Esophagus mucosa (tissue), 1 donor: Measurements from ENCODE around the gene TPM4. TPM values are rescaled to one million over a fixed set of nuclear protein-coding genes. Genes with fewer than 3 reads are reported as not detected.
A peak's percentile ranks its signal among the peaks of the same experiment; 100 is the strongest.

Source experiments
- ATAC-seq: fragments of 200-7000 bp; cut with Tn5 transposase; one replicate; pipeline ENCODE4 v1.9.1; 2020
- total RNA-seq: library from RNA; stranded (reverse); gene quantifications from one replicate; pipeline ENCODE4 v1.2.4, GENCODE V29; 2023
- donor health status: DM: yes; HTN: yes; CAD: no.

Gene TPM4
- total RNA-seq, 1 donor from 2014 or later: 427 TPM

DNA sequence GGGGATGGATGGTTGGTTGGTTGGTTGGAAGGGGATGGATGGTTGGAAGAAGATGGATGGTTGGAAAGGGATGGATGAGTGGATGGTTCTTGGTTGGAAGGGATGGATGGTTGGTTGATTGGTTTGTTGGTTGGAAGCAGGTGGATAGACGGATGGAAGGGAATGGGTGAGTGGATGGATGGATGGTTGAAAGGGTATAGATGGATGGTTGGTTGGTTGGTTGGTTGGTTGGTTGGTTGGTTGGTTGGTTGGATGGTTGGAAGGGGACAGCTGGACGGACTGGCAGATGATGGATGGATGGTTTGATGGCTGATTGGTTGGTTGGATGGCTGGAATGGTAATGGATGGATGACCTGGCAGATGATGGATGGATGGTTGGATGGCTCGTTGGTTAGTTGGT lies 55.4 kb downstream of the TPM4 start:
- ATAC-seq: no peak

DNA sequence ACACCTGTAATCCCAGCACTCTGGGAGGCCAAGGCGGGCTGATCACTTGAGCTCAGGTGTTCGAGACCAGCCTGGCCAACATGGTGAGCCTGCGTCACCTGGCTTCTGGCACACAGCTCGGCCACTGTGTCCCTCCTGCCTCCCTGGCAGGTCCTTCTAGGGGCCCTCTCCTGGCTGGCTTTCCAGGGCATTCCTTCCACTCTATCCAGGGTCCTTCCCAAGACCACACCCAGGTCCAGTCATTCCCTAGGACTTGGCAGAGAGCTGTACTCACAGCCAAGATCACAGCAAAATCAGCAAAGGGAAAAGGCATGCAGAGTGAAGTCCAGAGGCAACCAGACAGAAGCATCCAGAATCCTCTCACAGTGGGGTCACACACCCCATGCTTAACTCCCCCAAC lies 57.5 kb downstream of the TPM4 start:
- no peak for ATAC-seq

DNA sequence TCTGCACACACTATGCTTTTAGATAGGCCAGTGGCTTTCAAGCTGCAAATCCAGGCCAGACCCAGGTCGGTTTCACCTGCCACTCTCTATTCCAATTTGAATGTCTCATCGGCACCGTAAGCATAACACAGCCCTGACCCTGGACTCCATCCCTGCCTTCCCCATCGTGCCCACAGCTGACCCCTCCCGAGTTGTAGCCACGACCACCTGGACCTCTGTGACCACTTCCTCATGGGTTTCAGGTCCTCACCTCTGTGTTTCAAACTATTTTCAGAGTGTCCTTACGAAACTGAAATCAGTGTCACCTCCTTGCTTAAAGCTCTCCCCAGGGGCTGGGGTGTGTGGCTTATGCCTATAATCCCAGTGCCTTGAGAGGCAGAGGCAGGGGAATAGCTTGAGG lies 58.2 kb downstream of the TPM4 start:
- ATAC-seq: no peak

- ATAC-seq: peak; percentile 29
These were observed 59.3 kb downstream of the TPM4 start for GRCh38 chr19:16135430-16136127.

- ATAC-seq: peak; percentile 50
These were observed 60.1 kb downstream of the TPM4 start for GRCh38 chr19:16136185-16136999.

GRCh38 chr19:16139752-16140151 lies 63.5 kb downstream of the TPM4 start:
- no peak for ATAC-seq

- ATAC-seq: peak; percentile 19
These were observed 64.7 kb downstream of the TPM4 start for GRCh38 chr19:16141043-16141442.

DNA sequence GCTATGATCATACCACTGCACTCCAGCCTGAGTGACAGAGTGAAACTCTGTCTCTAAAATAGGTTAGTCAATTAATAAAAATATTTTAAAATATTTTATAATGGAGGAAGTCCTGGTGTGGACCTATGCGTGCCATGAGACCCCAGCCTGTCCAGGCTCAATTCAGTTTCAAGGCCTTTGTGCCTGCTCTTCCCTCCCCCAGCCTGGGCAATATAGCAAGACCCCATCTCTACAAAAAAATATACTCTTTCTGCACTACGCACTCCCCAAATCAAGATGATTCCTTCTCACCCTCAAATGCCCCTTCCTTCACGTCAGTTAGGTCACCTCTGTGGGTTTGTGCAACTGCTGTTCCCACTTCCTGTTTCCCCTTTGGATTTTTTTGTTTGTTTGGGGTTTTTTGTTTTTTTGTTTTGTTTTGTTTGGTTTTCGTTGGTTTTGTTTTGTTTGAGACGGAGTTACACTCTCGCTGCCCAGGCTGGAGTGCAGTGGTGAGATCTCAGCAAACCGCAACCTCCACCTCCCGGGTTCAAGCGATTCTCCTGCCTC lies 65.8 kb downstream of the TPM4 start:
- no peak for ATAC-seq

GRCh38 chr19:16143399-16144215 lies 67.3 kb downstream of the TPM4 start, which contains the start of gene HSH2D:
HSH2D (plus strand) TSS chr19:16143685; CDS start chr19:16148751, 5,066 bp downstream.
- ATAC-seq: peak; percentile 86

GRCh38 chr19:16144216-16144581 lies 67.9 kb downstream of the TPM4 start:
- peak; percentile 10 for ATAC-seq

GRCh38 chr19:16146112-16146511 lies 69.8 kb downstream of the TPM4 start:
- no peak for ATAC-seq

DNA sequence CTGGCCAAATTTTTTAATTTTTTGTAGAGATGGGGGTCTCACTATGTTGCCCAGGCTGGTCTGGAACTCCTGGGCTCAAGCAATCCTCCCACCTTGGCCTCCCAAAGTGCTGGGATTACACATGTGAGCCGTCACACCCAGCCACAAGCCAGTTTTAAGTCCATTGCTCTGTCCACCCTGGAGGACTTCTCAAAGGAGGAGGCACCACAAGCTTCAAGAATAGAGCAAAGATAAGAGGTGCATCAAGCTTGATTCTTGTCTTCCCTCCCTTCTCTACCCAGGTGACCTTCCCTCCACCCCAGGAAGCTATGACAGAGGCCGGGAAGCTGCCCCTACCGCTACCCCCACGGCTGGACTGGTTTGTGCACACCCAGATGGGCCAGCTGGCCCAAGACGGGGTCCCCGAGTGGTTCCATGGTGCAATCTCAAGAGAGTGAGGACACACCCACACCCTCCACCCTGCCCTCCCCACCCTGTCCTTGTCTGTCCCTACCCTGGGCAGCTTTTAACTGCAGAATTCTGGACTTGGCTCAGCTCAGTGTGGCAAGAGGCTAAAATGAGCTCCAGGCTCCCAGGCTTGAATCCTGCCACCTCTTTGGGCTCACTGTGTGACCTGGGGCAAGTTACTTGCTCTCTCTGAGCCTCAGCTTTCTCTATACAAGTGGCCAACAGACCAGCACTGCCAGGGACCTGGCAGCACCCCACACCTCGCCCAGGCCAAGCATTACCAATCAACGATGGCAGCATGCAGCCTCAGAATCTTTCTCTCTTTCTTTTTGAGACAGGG lies 72.3 kb downstream of the TPM4 start:
- ATAC-seq: peak; percentile 45

Other genes starting within 250 kb of the TPM4 start
- gene CYP4F2, start 178.4 kb upstream of the TPM4 start, total RNA-seq: not detected
- 2.7 TPM for gene CYP4F11, start 142.0 kb upstream of the TPM4 start, total RNA-seq
- not detected for gene OR10H4, start 127.5 kb upstream of the TPM4 start, total RNA-seq
- gene RAB8A, start 35.4 kb downstream of the TPM4 start, total RNA-seq: 57.9 TPM
- gene HSH2D, start 67.2 kb downstream of the TPM4 start, total RNA-seq: 1.3 TPM
- not detected for gene CIB3, start 97.0 kb downstream of the TPM4 start, total RNA-seq
- 40.4 TPM for gene FAM32A, start 108.9 kb downstream of the TPM4 start, total RNA-seq
- 37.7 TPM for gene AP1M1, start 121.4 kb downstream of the TPM4 start, total RNA-seq
- gene KLF2, start 248.3 kb downstream of the TPM4 start, total RNA-seq: 5.2 TPM